Panc1 (cell line): ENCODE results near the gene HLA-DPB1. TPM values are rescaled to one million over a fixed set of nuclear protein-coding genes. Genes with fewer than 3 reads are reported as not detected.

Source experiments
- ATAC-seq: fragments of 200-7000 bp; cut with Tn5 transposase; 2 replicates; pipeline ENCODE4 v1.9.1; 2020; ENCODE audit warnings: mild to moderate bottlenecking, moderate library complexity
- BruUV-seq: library from RNA; stranded (reverse); fragments of 400-500 nt; replicated peaks from 2 replicates; lab custom pipeline; 2021; lab: Mats Ljungman, UMichigan
- CTCF ChIA-PET: fragments of 300-600 bp; sonication (Branson Sonifier 250); formaldehyde crosslinking; loops from one replicate; lab custom pipeline; 2022; ENCODE audit warnings: antibody characterized with exemption; lab: Charles Lee
- POLR2A ChIA-PET: fragments of 300-600 bp; sonication (Branson Sonifier 250); formaldehyde crosslinking; loops from one replicate; lab custom pipeline; 2022; ENCODE audit warnings: antibody characterized with exemption; lab: Charles Lee
- DNase-seq: peaks from one replicate; pipeline ENCODE4 v3.0.0-alpha.2; 2010; ENCODE audit warnings: low read depth, low spot score
- H3K27ac ChIP-seq: 2 replicates; pipeline ENCODE4 v1.5.1; 2011; ENCODE audit warnings: mild to moderate bottlenecking, low read length, inconsistent platforms
- H3K27me3 ChIP-seq: fragments of 200-500 bp; sonication (Bioruptor generic); 2 replicates; pipeline ENCODE4 v1.6.0; 2014; ENCODE audit warnings: low read length, inconsistent platforms; ENCODE audit not compliant: control insufficient read depth, insufficient read depth
- H3K36me3 ChIP-seq: fragments of 200-500 bp; sonication (Bioruptor generic); 2 replicates; pipeline ENCODE4 v1.5.1; 2014; ENCODE audit warnings: inconsistent platforms, mild to moderate bottlenecking, low read length, moderate library complexity; ENCODE audit not compliant: control insufficient read depth, insufficient read depth
- H3K4me1 ChIP-seq: 2 replicates; pipeline ENCODE4 v1.5.1; 2011; ENCODE audit warnings: inconsistent platforms, mild to moderate bottlenecking, low read length, moderate library complexity; ENCODE audit not compliant: control insufficient read depth, insufficient read depth
- H3K4me3 ChIP-seq, 2 experiments: 2 replicates each; pipeline ENCODE4 v1.5.1; 2011 to 2012; ENCODE audit warnings: low read depth in 2 of 2, low read length in 2 of 2, mild to moderate bottlenecking in 2 of 2, inconsistent platforms in 1 of 2, moderate library complexity in 1 of 2
- H3K9me3 ChIP-seq: fragments of 200-500 bp; sonication (Bioruptor generic); 2 replicates; pipeline ENCODE4 v1.5.1; 2014; ENCODE audit warnings: low read depth, mild to moderate bottlenecking, inconsistent platforms, low read length, moderate library complexity; ENCODE audit not compliant: control insufficient read depth, insufficient read depth
- CTCF ChIP-seq: fragments of 450-650 bp; IDR thresholded peaks from 2 replicates; pipeline ENCODE4 v1.5.1; 2017; ENCODE audit warnings: mild to moderate bottlenecking
- POLR2AphosphoS5 ChIP-seq: IDR thresholded peaks from 2 replicates; pipeline ENCODE4 v1.6.1; 2012; ENCODE audit warnings: mild to moderate bottlenecking, low read depth, low read length, moderate library complexity
- REST ChIP-seq, 2 experiments: IDR thresholded peaks; 2 replicates each; pipeline ENCODE4 v1.6.1; 2011 to 2012; ENCODE audit warnings: low read depth in 2 of 2, control low read depth in 1 of 2, low read length in 1 of 2, mild to moderate bottlenecking in 1 of 2, moderate library complexity in 1 of 2; ENCODE audit not compliant: insufficient read depth in 1 of 2
- SIN3A ChIP-seq: IDR thresholded peaks from 2 replicates; pipeline ENCODE4 v1.6.1; 2012; ENCODE audit warnings: low read depth, mild to moderate bottlenecking, low read length, moderate library complexity, borderline replicate concordance; ENCODE audit not compliant: insufficient read depth
- TCF7L2 ChIP-seq: IDR thresholded peaks from 2 replicates; pipeline ENCODE4 v1.6.1; 2011; ENCODE audit warnings: mild to moderate bottlenecking, low read depth, low read length, inconsistent platforms
- in situ Hi-C: cut with HindIII; loops from 2 replicates; pipeline ENCODE4 v1.10.0; 2016; ENCODE audit warnings: low sequenced_read_pairs, low pct_unique_long_range_greater_than_20kb
- intact Hi-C: fragments of 100-400 bp; cut with micrococcal nuclease; formaldehyde crosslinking; loops from one replicate; pipeline ENCODE4 v1.10.0; 2022; ENCODE audit not compliant: unreplicated experiment
- total RNA-seq: library from RNA; stranded (reverse); gene quantifications from one replicate; pipeline ENCODE4 v1.2.1, GENCODE V29; 2021; ENCODE audit not compliant: unreplicated experiment

Gene HLA-DPB1
- total RNA-seq, 1 experiment from 2014 or later, result 0.64 TPM

- no peaks in the 10 kb centered on the region for H3K9me3 ChIP-seq
- no peak for TF ChIP-seq POLR2AphosphoS5
- TF ChIP-seq CTCF, result no peak
- TF ChIP-seq TCF7L2, result no peak
- no peak for TF ChIP-seq SIN3A
- no peak for TF ChIP-seq REST (IDR thresholded peaks at IDR 0.05; ENCODE audit: insufficient read depth in 1 of 2, low read depth in 2 of 2, low read length in 1 of 2)
- no peak overlapping the region for H3K4me3 ChIP-seq
- no peaks in the 10 kb centered on the region for H3K36me3 ChIP-seq
- intact Hi-C loops (no loop called here), in situ Hi-C loops (no loop called here)
- no peak overlapping the region for H3K27ac ChIP-seq
- ChIA-PET POLR2A (no interaction called here), CTCF (no interaction called here)
- H3K27me3 ChIP-seq, result peaks cover 9% of the 10 kb centered on the region
- no peaks in the 10 kb centered on the region for H3K4me1 ChIP-seq
- no TSS peak for BruUV-seq
- no peak for ATAC-seq
- no peak for DNase-seq
These were observed 2.1 kb downstream of the HLA-DPB1 start for GRCh38 chr6:33077908-33078307.

- intact Hi-C loops (no loop called here), in situ Hi-C loops (no loop called here)
- Histone ChIP-seq H3K27ac (no peak overlapping the region), H3K36me3 (no peaks in the 10 kb centered on the region), H3K27me3 (peaks cover 9% of the 10 kb centered on the region), H3K9me3 (no peaks in the 10 kb centered on the region), H3K4me3 (no peak overlapping the region), H3K4me1 (no peaks in the 10 kb centered on the region)
- TF ChIP-seq POLR2AphosphoS5, result no peak
- no peak for TF ChIP-seq CTCF
- no peak for TF ChIP-seq REST (IDR thresholded peaks at IDR 0.05; ENCODE audit: insufficient read depth in 1 of 2, low read depth in 2 of 2, low read length in 1 of 2)
- no peak for TF ChIP-seq TCF7L2
- TF ChIP-seq SIN3A, result no peak
- POLR2A ChIA-PET, result no interaction called here
- DNase-seq (no peak), ATAC-seq (no peak)
- CTCF ChIA-PET, result no interaction called here
- no TSS peak for BruUV-seq
These were observed 2.7 kb downstream of the HLA-DPB1 start for GRCh38 chr6:33078442-33078841.
